ENCODE results near the gene CDYL2. TPM values are rescaled to one million over a fixed set of nuclear protein-coding genes. Genes with fewer than 3 reads are reported as not detected.

The CDYL2 gene
- total RNA-seq, 1 donor from 2014 or later, result 26.5 TPM

DNA sequence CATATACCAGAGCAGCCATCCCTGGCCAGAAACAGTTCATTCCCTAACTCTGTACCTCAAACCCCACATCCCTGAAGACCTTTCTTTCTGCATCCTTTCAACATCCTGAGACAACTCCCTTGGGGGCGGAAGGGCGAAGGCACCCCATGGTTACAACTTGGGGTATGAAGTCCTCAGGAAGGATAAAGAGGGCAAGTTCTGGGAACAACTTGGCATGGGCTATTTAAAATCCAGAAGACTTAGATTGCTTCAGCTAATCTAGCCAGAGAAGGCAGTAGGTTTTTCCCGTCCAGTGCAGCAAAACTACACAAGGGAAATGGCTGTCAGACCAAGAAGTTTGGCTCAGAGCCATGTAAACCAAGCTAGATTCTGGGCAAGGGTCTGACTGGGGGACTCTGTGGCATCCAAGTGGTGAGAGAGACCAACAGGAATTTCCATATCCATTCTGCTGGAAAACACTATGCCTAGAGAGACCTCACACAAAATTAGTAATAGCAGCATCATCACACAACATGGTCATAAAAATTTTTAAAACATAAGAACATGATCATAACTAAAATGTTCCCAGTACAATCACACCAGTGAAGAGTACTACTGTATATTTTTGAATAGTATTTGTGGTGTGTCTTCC is 113.2 kb downstream of the CDYL2 start:
- Histone ChIP-seq H4K20me1 (ENCODE audit: insufficient read depth, low read length) (peaks cover 40% of the 10 kb centered on the region), H3K4me1 (ENCODE audit: insufficient read depth, low read length) (no peaks in the 10 kb centered on the region), H3K9ac (ENCODE audit: low read length) (no peak overlapping the region), H3K36me3 (ENCODE audit: insufficient read depth, low read length) (no peaks in the 10 kb centered on the region), H3K27me3 (ENCODE audit: insufficient read depth, low read length) (no peaks in the 10 kb centered on the region), H3K27ac (ENCODE audit: low read depth, low read length) (no peak overlapping the region), H3K4me3 (ENCODE audit: insufficient read depth, low read depth, low read length) (no peak overlapping the region), H3K9me3 (ENCODE audit: insufficient read depth, low read depth, low read length) (no peaks in the 10 kb centered on the region), H3K4me2 (ENCODE audit: low read length) (no peak overlapping the region), H3K79me2 (ENCODE audit: insufficient read depth, low read length) (peaks cover 6% of the 10 kb centered on the region), H2AFZ (ENCODE audit: low read depth, low read length) (no peak overlapping the region)
- TF ChIP-seq EZH2 (IDR thresholded peaks at IDR 0.05; ENCODE audit: insufficient read depth, low read length), result no peak
- TF ChIP-seq, protein P1, sequence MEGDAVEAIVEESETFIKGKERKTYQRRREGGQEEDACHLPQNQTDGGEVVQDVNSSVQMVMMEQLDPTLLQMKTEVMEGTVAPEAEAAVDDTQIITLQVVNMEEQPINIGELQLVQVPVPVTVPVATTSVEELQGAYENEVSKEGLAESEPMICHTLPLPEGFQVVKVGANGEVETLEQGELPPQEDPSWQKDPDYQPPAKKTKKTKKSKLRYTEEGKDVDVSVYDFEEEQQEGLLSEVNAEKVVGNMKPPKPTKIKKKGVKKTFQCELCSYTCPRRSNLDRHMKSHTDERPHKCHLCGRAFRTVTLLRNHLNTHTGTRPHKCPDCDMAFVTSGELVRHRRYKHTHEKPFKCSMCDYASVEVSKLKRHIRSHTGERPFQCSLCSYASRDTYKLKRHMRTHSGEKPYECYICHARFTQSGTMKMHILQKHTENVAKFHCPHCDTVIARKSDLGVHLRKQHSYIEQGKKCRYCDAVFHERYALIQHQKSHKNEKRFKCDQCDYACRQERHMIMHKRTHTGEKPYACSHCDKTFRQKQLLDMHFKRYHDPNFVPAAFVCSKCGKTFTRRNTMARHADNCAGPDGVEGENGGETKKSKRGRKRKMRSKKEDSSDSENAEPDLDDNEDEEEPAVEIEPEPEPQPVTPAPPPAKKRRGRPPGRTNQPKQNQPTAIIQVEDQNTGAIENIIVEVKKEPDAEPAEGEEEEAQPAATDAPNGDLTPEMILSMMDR (IDR thresholded peaks at IDR 0.05; ENCODE audit: insufficient read depth, low read depth, low read length), result no peak
- Mint-ChIP-seq H3K4me1 (ENCODE audit: low read depth, unreplicated experiment) (peaks cover 28% of the 10 kb centered on the region), H3K27me3 (ENCODE audit: low read depth, unreplicated experiment) (no peaks in the 10 kb centered on the region), H3K27ac (ENCODE audit: unreplicated experiment) (no peak overlapping the region), H3K36me3 (ENCODE audit: low read depth, unreplicated experiment) (no peaks in the 10 kb centered on the region), H3K4me3 (ENCODE audit: unreplicated experiment) (no peak overlapping the region), H3K9me3 (ENCODE audit: unreplicated experiment) (no peaks in the 10 kb centered on the region)
- DNase-seq (ENCODE audit: low read depth), result peak; percentile 25
- no peak for FAIRE-seq

DNA sequence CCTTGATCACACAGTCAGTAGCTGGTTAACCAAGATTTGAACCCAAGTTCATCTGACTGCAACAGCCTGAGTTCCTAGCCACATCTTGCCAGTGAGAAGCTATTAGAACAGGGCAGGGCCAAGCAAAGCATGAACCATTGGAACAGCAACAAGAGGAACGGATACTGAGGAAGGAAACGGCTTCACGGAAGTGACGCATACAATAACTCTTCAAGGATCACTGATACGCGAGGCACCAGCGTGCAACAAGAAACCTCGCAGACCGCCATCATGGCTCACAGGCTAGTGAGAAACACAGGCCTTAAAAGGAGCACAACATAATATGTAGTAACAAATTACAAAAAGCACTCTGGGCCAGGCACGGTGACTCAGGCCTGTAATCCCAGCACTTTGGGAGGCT is 114.9 kb downstream of the CDYL2 start:
- Histone ChIP-seq H3K9ac (ENCODE audit: low read length) (no peak overlapping the region), H3K4me3 (ENCODE audit: insufficient read depth, low read depth, low read length) (no peak overlapping the region), H3K79me2 (ENCODE audit: insufficient read depth, low read length) (peaks cover 6% of the 10 kb centered on the region), H3K9me3 (ENCODE audit: insufficient read depth, low read depth, low read length) (no peaks in the 10 kb centered on the region), H3K36me3 (ENCODE audit: insufficient read depth, low read length) (no peaks in the 10 kb centered on the region), H3K4me2 (ENCODE audit: low read length) (no peak overlapping the region), H3K4me1 (ENCODE audit: insufficient read depth, low read length) (no peaks in the 10 kb centered on the region), H3K27me3 (ENCODE audit: insufficient read depth, low read length) (no peaks in the 10 kb centered on the region), H4K20me1 (ENCODE audit: insufficient read depth, low read length) (peaks cover 46% of the 10 kb centered on the region), H3K27ac (ENCODE audit: low read depth, low read length) (no peak overlapping the region), H2AFZ (ENCODE audit: low read depth, low read length) (no peak overlapping the region)
- Mint-ChIP-seq H3K4me3 (ENCODE audit: unreplicated experiment) (no peak overlapping the region), H3K27me3 (ENCODE audit: low read depth, unreplicated experiment) (no peaks in the 10 kb centered on the region), H3K36me3 (ENCODE audit: low read depth, unreplicated experiment) (peaks cover under 1% of the 10 kb centered on the region), H3K4me1 (ENCODE audit: low read depth, unreplicated experiment) (peaks cover 28% of the 10 kb centered on the region), H3K9me3 (ENCODE audit: unreplicated experiment) (no peaks in the 10 kb centered on the region), H3K27ac (ENCODE audit: unreplicated experiment) (no peak overlapping the region)
- DNase-seq (ENCODE audit: low read depth) (no peak), FAIRE-seq (no peak)
- TF ChIP-seq EZH2 (IDR thresholded peaks at IDR 0.05; ENCODE audit: insufficient read depth, low read length), result no peak
- TF ChIP-seq, protein P1 (IDR thresholded peaks at IDR 0.05; ENCODE audit: insufficient read depth, low read depth, low read length), result no peak

DNA sequence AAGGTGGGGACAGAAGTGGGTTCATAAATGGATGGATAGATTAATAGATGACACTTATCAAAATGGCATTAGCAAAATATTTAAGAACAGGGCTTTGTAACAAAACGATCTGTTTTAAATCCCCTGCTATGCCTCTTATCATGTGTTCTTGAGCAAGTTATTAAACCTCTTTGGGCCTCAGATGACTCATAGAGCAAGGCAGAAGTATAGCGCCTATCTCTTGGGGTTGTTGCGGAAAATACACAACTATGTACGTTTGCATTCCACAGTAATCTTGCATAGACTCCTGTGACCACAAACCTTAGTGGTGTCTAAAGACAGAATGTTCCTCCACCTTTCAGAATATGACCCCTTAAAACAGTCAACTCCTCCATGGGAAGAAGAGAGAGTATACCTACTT is 116.8 kb downstream of the CDYL2 start:
- TF ChIP-seq, protein P1 (IDR thresholded peaks at IDR 0.05; ENCODE audit: insufficient read depth, low read depth, low read length), result no peak
- TF ChIP-seq EZH2 (IDR thresholded peaks at IDR 0.05; ENCODE audit: insufficient read depth, low read length), result no peak
- Histone ChIP-seq H3K27me3 (ENCODE audit: insufficient read depth, low read length) (no peaks in the 10 kb centered on the region), H3K4me1 (ENCODE audit: insufficient read depth, low read length) (no peaks in the 10 kb centered on the region), H3K9me3 (ENCODE audit: insufficient read depth, low read depth, low read length) (no peaks in the 10 kb centered on the region), H2AFZ (ENCODE audit: low read depth, low read length) (no peak overlapping the region), H4K20me1 (ENCODE audit: insufficient read depth, low read length) (peaks cover 44% of the 10 kb centered on the region), H3K27ac (ENCODE audit: low read depth, low read length) (no peak overlapping the region), H3K9ac (ENCODE audit: low read length) (no peak overlapping the region), H3K79me2 (ENCODE audit: insufficient read depth, low read length) (peaks cover 6% of the 10 kb centered on the region), H3K4me2 (ENCODE audit: low read length) (no peak overlapping the region), H3K4me3 (ENCODE audit: insufficient read depth, low read depth, low read length) (no peak overlapping the region), H3K36me3 (ENCODE audit: insufficient read depth, low read length) (no peaks in the 10 kb centered on the region)
- no peak overlapping the region for H3K27ac Mint-ChIP-seq (ENCODE audit: unreplicated experiment)
- no peak for FAIRE-seq
- no peaks in the 10 kb centered on the region for H3K27me3 Mint-ChIP-seq (ENCODE audit: low read depth, unreplicated experiment)
- H3K4me3 Mint-ChIP-seq (ENCODE audit: unreplicated experiment), result no peak overlapping the region
- H3K9me3 Mint-ChIP-seq (ENCODE audit: unreplicated experiment), result no peaks in the 10 kb centered on the region
- H3K36me3 Mint-ChIP-seq (ENCODE audit: low read depth, unreplicated experiment), result peaks cover 10% of the 10 kb centered on the region
- H3K4me1 Mint-ChIP-seq (ENCODE audit: low read depth, unreplicated experiment), result peaks cover 18% of the 10 kb centered on the region
- DNase-seq (ENCODE audit: low read depth), result peak; percentile 53
